NCI-H345 (cell line): ENCODE results near the gene RPP21.

Source experiments
- DNase-seq: peaks from one replicate; lab custom pipeline; 2025; lab: John Stamatoyannopoulos, UW

RPP21 gene

DNA sequence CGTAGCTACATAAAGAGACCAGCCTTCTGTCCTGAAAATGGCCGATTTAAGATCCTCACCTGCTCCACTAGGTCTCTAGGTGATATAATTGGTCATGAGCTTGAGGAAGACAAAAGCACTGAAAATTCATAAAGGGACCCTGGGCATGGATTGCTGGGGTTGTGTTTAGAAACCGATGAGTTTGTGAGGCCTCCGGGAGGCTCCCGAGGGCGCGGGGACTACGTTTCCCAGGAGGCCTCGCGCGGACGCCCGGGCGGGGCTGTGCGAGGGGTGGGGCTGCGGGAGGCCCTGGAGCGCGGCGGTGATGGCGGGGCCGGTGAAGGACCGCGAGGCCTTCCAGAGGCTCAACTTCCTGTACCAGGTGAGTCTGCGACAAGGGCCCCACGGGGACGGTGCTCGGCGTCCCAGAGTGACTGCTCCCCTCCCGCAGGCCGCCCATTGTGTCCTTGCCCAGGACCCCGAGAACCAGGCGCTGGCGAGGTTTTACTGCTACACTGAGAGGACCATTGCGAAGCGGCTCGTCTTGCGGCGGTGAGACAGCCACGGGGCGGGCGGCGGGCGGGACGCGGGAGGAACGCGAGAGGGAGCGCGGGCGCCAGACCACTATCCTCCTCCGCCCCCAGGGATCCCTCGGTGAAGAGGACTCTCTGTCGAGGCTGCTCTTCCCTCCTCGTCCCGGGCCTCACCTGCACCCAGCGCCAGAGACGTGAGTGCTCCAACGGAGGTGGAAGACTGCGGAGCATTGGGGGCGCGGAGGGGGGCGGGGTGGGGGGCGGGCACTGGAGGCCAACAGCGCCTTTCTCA lies at the start of gene RPP21:
TSS of gene RPP21 (plus strand) at position 289 of the 804 bp plus-strand sequence. CDS start at position 305, 16 bp downstream.
- peak; percentile 87 for DNase-seq

DNA sequence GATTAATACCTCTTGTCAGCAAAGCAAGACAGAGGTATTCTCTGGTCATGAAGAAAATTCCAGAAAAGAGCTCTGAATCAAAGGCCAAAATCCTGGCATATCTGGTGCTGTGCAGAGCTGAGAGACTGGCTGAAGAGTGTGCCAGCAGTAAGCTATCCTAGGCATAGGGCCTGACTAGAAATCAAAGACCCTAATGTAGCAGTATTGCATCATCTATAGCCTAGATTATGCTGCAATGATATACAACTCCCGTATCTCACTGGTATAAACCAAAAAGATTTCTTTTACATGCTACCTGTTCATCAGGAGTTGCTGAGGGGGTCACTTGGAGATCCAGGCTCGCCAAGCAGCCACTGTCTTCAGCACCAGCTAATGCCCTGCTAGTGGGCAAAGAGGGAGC lies 49.1 kb upstream of the RPP21 start:
- DNase-seq = no peak

DNA sequence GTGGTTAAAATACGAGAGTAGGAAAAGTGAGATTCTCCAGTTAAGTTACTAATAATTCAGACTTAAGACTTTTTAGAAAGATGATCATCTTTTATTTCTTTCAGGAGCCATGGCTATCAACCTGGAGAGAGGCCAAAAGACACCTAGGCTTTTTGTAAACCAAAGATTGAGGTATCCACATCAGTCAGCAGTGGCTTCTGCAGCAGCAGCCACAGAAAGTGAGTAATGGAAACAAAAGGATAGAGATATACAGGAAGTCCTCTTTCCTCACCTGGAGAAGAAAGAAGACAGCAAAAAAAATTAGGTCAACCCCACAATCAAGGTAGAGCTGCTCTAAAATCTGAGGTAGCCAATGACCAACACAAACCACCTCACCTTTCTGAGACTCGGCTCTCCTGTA lies 41.0 kb upstream of the RPP21 start:
- DNase-seq = no peak

GRCh38 chr6:30311101-30311500 lies 33.9 kb upstream of the RPP21 start:
- DNase-seq = no peak

DNA sequence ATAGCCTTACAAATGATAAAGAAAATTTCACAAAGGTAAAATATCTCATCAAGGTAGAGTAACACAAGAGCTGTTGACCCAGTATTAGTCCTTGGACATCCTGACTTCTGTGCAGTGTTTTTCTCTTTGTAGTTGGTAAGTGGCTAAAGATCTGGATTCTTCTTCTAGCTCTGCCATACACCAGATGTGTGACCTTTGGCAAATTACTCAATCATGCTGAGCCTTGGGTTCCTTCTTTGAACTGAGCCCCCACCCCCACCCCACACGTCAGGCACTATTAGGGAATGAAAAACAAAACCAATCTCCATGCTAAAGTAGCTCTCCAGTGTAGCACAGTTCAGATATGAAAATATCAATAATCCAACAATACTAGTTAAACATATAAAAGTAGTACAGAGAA lies 33.3 kb upstream of the RPP21 start:
- DNase-seq = no peak

- DNase-seq = no peak
Observed at GRCh38 chr6:30312266-30312665, 32.7 kb upstream of the RPP21 start.

- no peak for DNase-seq
Observed at GRCh38 chr6:30312676-30313321, 32.2 kb upstream of the RPP21 start.

- DNase-seq = no peak
Observed at GRCh38 chr6:30315156-30315555, 29.8 kb upstream of the RPP21 start.

GRCh38 chr6:30317913-30318589 lies 26.9 kb upstream of the RPP21 start:
- no peak for DNase-seq

GRCh38 chr6:30319146-30319835 lies 25.7 kb upstream of the RPP21 start:
- no peak for DNase-seq

- DNase-seq = no peak
Observed at GRCh38 chr6:30321692-30322388, 23.1 kb upstream of the RPP21 start.

- DNase-seq = no peak
Observed at GRCh38 chr6:30322527-30323501, 22.1 kb upstream of the RPP21 start.

DNA sequence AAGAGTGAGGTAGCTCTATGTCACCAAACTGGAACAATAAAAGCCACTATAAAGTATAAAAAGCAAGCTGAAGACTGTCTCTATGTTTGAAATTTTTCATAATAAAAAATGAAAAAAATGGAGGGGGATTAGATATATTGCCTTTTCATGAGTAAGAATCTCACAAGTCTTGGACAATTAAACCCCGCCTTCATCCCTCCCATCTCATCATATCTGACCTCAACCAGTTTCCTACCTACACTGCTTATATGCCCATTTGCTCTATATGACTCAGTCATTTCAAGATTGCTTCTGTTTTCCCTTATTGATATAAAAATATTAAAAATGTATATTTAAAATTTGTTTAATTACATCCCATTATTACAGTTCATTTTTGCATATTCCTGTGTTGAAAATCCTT lies 21.1 kb upstream of the RPP21 start:
- DNase-seq = no peak

GRCh38 chr6:30325150-30325872 lies 19.6 kb upstream of the RPP21 start:
- peak; percentile 61 for DNase-seq

GRCh38 chr6:30325873-30326525 lies 19.0 kb upstream of the RPP21 start:
- peak; percentile 79 for DNase-seq

- peak; percentile 87 for DNase-seq
Observed at GRCh38 chr6:30326526-30327231, 18.3 kb upstream of the RPP21 start, which contains the start of gene TRIM39. Gene TRIM39 (plus strand): TSS chr6:30326927. CDS start chr6:30329318, 2,391 bp downstream.

DNA sequence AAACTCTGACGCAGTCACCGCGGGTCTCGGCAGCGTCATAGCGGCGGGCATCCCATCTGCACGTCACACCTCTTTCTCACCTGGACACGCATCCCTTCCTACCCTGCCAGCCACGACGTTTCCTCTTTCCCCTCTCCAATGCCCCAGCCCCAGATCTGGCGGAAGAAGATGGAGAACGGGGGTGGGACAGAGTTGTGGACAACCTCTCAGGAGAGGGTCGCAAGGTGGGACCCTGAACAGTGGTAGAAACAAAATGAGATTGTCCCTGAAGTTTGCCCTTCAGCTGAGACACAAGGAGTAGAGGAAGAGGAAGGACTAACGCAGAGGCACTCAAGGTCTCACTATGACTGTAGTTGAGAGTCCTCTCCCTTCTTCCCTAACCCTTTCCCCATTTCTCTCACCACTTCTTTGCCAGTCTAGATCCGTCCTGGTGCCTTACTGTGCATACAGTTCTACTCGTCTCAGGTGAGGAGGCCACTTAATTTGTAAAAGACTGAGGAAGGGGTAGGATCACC lies 17.7 kb upstream of the RPP21 start:
- DNase-seq = no peak

DNA sequence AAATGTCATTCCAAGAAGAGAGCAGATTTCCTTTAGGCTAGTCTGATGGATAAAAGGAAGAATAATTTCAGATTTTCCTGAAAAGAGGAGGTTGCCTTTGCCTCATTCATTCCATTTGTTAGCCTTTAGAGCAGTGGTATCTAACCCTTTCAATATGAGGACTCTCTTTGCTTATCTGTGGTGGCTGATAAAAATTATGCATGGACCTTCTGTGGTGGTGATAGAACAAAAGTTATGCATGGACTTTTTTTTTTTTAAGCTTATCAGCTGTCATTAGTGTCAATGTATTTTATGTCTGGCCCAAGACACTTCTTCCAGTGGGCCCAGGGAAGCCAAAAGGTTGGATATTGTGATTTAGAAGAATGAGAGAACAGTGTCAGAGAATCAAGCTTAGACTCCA lies 16.6 kb upstream of the RPP21 start:
- no peak for DNase-seq
